GM18519 (cell line): ENCODE measurements around the gene ROCK2.
"Not testable (repeated sequence)": the region's sequence is repeated elsewhere in the genome, so short reads cannot be mapped to it uniquely, and the experiment has no call there.

Source experiments
- ATAC-seq: cut with Tn5 transposase; IDR thresholded peaks from one replicate; pipeline ENCODE4 v1.9.1; 2021; ENCODE audit warnings: mild to moderate bottlenecking, moderate library complexity; ENCODE audit not compliant: unreplicated experiment, low FRiP score

Gene ROCK2

DNA sequence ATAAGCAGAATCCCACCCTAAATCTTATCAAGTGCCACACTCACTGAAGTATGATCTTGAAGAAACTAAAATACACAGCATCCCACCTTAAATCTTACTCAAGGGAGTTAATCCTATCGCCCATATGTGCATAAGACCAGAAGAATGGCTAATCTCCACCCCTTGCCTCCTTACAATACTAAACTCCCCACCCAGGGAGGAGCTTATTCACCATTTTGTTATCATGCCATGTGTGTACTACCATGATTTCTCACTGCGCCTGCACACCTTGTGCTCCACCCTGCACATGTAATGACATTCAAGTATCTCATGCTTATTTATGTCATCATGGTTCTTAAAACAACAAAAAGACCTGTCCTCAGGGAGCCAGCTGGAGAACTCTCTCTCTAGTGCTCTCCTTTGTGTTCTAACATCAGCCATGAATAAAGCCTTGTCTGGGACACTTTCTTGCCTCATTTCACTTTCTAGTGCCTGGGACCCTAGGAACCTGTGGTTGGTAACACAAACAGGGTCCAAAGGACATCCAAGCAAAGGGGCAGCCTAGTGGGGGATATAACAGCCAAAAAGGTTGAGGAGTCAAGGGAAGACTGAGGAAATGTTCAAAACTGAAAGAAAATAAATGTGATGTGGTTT, 101.8 kb downstream of the ROCK2 start:
- ATAC-seq = no peak

DNA sequence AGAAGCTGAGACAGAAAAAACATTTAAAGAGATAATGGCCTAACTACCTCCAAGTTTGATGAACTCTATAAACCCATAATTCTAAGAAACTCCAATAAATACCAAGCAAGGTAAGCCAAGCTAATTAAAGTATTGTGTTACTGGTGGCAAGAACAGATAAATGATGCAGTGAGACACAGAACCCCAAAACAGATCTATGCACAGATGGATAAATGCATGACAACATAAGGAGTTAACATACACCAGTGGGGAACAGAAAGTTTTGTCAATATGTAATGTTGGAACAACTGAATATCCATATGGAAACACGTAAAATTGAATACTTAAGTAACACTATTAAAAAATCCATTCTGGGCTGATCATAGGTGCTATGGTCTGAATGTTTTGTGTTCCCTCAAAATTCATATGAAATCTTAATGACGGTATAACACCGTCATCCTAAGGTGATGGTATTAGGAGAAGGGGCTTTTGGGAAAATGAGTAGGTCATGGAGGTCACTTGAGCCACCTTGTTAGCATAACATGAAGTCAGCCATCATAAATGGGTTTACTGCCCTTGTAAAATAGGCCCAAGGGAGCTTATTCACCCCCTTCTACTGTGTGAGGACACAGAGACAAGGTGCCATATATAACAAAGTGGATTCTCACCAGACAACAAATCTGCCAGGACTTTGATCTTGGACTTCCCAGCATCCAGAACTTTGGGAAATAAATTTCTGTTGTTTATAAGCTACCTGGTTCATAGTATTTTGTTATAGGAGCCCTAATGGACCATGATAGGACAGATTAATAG, 102.8 kb downstream of the ROCK2 start:
- no peak for ATAC-seq

DNA sequence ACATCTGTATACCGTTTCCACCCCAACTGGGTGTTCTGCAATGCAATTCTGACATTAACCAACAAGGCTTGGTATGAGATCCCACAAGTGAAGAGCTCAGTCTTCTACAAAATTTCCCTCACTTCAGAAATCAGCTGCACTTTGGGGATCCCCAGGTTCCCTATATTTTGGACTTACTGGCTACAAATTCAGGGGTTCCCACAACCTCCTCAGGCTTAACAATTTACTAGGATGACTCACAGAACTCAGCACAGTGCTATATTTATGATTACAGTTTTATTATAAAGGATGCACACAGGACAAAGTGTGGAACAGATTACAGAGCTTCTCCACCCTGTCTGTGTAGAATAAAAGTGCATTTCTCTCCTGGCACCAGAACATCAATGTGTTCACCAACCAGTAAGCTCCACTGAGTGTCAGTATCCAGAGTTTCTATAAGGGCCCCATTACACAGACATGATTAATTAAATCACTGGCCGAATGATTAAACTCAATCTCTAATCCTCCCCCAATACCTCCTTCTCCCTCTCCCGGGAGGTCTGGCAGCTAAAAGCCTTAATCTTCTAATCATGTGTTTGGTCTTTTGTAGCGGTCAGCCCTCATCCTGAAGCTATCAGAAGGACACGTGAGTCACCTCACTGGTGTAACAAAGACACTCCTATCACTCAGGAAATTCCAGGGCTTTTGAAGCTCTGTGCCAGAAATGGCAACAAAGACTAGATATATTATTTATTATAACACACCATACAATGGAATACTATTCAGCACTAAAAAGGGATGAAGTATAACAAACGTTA, 104.6 kb downstream of the ROCK2 start:
- ATAC-seq = no peak

DNA sequence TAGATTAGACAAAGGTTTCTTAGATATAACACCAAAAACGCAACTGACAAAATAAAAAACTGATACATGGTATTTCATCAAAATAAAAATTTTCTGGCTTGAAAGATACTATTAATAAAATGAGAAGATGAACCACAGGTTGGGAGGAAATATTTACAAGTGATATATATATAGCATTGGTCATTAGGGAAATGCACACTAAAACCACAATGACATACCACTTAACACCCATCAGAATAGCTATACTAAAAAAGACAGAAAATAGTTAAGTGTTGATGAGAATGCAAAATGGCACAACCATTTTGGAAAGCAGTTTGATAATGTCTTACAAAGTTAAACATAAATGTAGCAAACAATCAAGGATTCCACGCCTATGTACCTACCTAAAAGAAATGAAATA, 105.3 kb downstream of the ROCK2 start:
- no peak for ATAC-seq

DNA sequence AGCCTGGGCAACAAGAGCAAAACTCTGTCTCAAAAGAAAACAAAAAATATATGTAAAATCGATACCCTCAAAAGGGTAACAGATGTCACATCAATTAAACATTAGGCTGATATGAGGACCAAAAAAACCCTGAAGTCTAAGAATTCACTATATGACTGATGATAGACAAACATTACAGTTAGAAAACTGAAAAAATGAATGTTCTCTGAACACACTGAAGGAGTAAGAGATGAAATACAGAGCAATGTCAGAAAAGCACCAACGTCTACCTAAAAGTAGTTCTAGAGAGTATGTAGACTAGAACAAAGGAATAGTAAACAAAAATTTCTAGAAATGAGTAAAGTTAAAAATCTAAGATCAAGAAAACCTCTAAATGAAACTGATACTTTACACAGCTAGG, 107.3 kb downstream of the ROCK2 start:
- ATAC-seq = no peak

DNA sequence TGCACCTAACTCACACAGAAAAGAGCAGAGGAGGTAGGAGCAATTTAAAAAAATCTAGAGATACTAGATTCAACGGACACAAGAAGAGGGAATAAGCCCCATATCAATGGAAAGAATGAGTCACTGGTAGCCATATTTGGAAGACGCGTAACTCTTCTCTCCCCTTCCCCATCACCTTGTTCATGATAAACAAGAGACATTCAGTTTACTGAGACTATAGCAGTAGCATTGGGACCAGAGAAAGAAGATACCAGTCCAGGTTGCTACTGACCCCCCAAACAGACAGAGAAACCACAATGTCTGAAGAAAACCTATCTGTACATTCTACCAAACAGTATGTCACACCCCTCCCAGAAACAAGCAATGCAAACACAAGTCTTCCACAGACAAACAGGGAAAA, 108.1 kb downstream of the ROCK2 start:
- ATAC-seq = no peak

DNA sequence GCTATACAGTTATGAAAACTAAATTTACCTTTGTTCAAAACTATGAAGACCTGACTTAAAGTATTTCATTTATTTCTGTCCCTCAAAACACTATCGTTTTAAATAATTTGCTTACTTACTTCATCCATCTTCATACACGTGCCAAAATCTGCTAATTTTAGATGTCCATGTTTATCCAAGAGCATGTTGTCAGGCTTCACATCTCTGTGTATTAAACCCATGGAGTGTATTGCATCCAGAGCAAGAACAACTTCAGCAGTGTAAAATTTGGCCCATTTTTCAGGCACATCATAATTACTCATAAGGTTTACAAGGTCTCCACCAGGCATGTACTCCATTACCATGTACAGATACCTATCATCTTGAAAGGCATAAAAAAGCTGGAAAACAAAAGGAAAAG, 108.9 kb downstream of the ROCK2 start:
- ATAC-seq = no peak

DNA sequence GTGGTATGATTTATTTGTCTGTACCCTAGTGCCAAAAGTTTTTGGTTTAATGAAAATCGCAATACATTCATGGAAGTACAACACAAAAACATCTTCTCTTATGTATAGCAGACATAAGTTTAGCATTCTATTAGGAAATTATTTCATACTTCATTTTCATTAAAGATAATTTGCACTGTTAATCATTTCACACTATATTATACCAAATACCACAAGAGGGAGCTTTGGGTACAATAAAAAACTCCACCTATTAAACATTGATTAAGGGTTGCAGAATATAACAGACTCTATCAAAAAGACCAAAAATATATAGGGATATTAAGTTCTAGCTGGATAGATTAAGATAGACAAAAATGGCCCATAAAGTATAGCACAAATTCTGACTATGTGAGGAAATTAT, 110.1 kb downstream of the ROCK2 start:
- no peak for ATAC-seq

DNA sequence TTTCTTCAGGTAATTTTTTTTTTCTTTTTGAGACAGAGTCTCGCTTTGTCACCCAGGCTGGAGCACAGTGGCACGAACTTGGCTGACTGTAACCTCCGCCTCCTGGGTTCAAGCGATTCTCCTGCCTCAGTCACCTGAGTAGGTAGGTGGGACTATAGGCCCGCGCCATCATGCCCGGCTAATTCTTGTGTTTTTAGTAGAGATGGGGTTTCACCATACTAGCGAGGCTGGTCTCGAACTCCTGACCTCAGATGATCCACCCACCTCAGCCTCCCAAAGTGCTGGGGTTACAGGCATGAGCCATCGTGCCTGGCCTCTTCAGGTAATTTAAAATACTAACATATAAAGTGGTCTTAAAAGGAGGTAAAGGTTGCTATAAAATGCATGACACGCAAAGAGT, 113.2 kb downstream of the ROCK2 start:
- not testable (repeated sequence) for ATAC-seq

DNA sequence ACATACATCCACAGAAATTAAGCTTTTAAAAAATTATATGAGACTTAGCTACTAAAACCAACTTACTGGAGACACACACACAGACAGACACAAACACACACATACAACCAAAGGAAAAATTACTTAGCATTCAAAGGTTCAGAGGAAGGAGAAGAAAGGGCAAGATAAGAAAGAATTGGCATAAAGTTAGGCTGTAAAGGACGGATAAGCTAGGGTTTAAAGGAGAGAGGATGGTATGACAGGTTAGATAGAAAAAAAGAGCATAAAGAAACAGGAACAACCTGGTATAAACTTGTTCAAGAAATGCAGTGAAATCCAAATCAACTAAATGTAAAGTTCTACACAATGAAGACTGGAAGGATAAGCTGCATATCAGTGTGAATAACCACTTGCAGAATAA, 115.7 kb downstream of the ROCK2 start:
- ATAC-seq = no peak

DNA sequence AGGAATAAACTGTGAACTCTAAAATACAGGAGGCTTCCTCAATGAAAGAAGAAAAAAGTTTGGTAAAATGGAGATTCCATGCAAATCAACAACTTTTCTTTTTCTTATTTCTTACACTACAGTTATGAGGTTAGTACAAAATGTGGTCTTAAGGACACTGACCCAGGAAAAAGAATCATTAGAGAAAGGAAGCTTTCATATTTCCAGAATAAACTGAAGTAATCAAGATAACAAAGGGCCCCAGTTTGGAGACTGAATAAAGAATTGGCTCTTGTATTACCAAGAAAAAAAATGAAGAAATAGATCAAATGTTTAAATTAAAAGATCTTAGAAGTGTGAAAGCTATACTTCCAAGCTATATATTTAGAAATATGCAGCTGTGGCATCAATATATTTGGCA, 116.8 kb downstream of the ROCK2 start:
- ATAC-seq = no peak

DNA sequence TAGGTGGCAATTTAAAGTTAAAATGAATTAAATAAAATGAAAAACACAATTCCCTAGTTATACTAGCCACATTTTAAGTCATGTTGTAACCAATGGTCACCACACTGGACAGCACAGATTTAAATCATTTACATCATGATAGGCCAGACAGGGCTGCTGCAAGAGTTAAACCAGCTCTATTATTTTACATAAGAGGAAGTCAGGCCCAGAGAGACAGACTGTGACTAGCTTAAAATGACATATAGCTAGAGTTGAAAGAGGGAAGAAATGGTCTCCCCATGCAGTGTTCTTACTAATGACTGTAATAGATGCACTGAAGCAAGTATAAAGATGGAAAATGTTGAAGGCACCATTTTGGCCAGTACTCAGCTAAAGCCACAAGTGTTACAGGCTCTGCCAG, 119.5 kb downstream of the ROCK2 start:
- no peak for ATAC-seq

DNA sequence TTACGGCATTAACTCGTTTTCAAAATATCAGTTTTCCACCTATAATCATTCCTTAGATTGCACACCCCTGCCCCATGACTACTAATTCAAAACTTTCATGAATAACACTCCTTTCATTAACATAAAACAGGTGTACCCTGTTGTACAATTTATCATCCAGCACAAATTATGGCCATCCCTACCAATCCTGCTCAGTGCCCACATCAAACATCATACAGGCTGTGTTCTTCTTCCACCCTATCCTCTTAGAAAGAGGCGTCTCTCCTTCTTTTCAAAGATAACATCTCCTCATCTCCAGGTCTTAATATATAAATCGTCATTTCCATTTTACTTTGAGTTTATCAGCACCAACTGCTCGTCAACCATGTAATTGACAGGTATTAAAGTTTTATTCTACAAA, 121.6 kb downstream of the ROCK2 start:
- no peak for ATAC-seq

DNA sequence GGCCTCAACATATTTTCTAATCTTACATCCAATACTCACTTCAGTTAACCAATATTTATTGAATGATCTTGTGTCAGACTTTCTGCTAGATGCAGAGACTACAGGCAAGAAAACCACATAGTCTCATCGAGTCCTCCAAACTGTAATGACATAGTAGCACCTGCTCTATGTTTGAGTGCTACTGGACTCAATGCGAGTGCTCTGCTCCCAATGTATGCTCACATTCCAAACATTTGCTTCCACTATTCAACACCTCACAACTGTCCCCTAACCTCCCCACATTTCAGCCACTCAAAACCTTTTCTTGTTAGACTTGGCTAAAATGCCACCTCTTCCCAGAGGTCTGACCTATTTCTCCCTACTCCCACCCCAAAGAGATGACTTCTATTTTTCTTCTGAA, 124.0 kb downstream of the ROCK2 start:
- no peak for ATAC-seq

DNA sequence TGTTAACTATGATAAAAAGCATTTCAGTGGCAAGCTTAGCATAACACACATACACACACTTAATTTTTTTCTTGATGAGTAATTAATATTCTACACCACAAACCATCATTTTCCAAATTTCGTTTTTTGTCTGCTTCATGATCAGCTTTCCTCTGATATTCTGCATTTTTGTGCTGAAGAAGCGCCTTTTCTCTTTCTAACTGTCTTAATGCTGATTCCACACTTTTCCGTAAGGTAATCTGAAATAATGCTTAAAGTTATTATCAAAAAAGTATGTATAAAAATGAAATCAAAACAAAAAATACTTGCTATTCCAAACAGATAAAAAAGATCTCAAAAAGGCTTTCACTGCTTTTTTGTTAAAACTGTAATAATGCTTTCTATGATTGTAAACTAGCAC, 129.0 kb downstream of the ROCK2 start:
- no peak for ATAC-seq

DNA sequence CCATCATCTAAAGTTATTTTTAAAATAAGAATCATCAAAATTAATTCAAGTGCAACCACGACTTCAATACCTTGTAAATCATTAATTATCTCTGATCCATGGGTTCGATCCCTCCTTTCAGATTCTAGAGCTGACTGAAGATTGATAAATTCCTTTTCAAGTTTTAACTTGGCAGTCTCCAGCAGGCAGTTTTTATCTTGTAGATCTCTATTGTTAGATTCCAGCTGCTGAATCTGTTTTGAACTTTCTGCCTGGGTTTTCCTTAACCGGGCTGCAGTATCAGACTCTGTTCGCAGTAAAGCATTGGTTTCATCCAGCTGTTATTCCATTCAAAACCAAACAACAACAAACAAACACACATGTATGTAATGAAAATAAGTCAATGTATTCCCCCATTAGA, 129.7 kb downstream of the ROCK2 start:
- ATAC-seq = no peak

DNA sequence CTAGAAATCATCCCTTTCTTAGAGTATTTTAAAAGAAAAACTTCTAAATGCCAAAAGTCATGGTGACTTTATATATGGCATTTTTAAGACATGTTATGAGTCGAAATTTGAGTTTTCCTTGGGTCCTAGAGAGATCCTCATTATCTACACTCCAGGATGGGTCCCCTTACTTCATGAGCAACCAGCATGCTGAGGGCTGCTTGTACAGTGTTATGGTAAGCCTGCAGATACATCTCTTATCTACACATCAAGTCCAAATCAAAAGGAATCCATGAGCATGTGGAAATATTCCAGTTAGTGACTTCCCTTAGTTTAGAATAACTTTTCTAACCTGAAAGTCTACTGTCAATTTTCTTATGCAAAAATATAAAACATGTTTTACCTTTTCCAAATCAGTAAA, 130.5 kb downstream of the ROCK2 start:
- no peak for ATAC-seq

DNA sequence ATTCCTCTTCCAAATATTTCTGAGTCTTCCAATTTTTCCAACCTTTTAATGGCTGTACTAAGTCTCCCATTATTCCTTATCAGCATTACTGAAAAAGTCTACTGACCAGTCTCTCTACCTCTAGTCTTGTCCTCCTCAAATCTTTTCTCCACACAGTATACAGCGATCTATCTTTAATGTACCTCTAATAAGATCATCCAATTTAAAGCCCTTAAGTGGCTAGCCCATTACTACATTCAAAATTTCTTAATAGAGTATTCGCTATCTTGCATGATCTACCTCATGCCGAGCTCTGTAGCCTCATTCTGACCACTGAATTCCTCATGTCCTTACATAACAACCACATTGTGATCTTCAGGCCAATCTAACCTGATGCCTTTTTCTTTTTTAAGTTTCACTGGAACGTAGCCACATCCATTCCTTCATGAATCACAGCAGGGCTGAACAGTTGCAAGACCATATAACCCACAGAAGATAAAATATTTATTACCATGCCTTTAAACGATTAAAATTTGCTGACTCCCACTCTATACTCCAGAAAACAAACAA, 131.3 kb downstream of the ROCK2 start:
- no peak for ATAC-seq

DNA sequence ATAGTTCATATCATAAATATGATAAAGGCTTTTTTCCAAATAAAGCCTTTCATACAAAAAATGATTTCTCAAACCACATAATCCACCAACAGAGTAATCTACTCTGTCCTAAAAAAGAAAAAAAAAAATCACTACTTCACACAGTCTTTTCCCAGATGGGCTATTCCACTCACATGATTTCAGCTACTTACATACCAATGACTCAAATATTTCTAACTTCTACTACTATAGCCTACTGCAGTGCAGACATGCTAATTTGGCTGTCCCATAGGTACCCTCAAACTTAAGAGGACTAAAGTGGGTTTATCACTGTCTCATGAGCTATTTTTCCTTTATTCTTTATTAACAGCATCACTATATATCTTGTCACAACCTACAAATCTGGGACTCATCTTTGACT, 131.8 kb downstream of the ROCK2 start:
- no peak for ATAC-seq

DNA sequence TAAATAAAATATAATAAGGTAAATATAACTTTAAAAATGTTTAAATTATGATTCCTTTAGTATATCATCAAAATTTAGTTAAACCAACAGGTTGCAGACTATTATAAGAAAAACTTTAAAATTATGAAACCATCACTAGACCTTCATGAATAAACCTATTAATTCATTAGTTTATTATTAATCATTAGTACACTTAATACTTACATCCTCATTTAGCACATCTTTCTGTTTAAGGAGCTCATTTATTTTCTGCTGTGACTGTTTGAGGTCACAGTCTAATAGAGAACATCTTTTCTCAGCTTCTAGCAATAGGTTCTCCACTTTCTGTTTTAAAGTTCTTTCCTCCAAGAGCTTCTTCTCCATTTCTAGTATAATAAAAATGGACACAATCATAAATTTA, 136.4 kb downstream of the ROCK2 start:
- ATAC-seq = no peak

DNA sequence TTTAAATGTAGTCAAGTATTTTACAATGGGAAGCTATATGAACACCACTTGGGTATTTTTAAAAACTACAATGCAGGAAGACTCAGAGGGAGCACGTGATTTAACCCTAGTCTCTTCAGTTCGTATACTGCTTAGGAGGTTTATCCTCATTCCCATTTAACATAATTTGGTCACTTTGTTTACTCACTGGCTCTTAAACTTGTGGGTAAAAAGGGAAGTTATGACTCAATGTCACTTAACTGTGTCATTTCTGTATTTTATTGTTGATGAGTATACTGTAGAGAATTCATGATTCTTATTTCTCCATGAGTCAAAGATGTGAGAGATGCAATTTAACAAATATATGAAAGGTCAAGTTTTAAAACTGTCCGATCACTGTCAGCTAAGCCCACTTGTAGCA, 141.0 kb downstream of the ROCK2 start:
- ATAC-seq = no peak
